GM18870 (cell line): ENCODE data around the gene TUBGCP3.

Experiments used
- ATAC-seq: cut with Tn5 transposase; IDR thresholded peaks from one replicate; pipeline ENCODE4 v1.9.1; 2021; ENCODE audit warnings: moderate library complexity; ENCODE audit not compliant: unreplicated experiment

Gene TUBGCP3

DNA sequence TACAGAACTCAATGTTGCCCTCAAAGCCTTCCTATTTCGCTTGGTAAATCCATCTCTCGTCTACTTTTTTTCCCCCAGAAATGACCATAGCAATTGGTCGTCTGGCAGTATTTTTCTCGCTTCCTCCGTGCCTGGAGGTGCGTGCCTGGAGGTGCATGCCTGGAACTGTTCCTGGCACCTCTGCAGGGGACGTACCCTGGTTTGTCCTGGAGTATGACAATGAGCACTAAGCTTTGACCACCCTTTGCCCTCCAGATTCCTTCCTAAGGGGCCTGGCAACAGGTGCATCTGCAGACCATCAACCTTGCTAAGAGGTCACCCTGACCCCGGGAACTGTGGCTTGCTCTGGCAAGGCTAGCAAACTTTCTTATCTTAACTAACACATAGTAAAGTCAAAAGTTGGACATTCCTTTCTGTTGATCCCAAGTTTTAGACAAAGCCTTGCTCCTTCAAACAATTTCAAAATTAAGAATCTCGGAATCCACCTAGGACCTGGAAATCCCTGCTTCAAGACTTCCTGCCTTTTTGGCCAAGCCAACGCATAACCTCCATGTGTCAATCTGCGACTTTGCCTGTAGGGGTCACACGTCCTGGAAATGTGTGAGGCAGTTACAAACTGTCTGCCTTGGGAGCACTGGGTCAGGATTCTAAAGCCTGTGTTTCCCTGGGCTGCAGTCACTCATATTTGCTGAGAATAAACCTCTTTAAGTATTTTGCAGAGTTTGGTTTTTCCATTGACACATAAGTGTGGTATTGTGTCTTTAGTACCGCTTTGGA lies 28.8 kb upstream of the TUBGCP3 start:
- ATAC-seq, result peak; percentile 61

GRCh38 chr13:112615391-112615790 lies 27.4 kb upstream of the TUBGCP3 start:
- ATAC-seq, result no peak

DNA sequence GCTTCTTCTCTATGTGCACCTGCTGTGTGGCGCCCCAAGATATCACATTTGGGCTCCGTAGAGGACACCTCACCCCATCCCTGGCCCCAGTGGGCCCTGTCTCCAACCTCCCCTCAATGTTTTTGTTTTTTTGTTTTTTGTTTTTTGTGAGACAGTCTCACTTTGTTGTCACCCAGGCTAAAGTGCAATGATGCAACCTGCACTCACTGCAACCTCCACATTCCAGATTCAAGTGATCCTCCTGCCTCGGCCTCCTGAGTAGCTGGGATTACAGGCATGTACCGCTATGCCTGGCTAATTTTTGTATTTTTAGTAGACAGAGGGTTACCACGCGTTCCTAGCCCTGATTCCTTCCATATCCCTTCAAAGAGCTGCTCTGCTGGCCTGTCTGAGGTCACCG lies 26.9 kb upstream of the TUBGCP3 start:
- ATAC-seq, result no peak

DNA sequence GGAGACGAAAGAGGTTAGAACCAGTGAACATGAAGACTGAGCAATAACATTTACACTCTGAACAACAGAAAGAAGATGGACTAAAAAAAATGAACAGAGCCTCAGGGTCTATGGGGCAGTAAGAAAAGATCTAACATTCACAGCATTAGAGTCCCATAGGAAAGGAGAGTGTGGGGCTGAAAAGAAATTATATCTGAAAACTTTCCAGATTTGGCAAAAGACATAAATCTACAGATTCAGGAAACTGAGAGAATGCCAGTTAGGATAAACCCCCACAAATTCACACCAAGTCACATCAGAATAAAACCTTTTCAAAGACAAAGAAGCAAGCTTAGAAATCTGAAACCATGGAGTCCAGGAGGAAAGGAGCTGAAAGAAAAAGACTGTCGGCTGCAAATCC lies 20.3 kb upstream of the TUBGCP3 start:
- no peak for ATAC-seq

GRCh38 chr13:112606109-112607001 lies 18.4 kb upstream of the TUBGCP3 start:
- ATAC-seq, result peak; percentile 76

- no peak for ATAC-seq
Measured at GRCh38 chr13:112605531-112605990, 17.6 kb upstream of the TUBGCP3 start.

GRCh38 chr13:112603641-112604225 lies 15.8 kb upstream of the TUBGCP3 start:
- no peak for ATAC-seq

DNA sequence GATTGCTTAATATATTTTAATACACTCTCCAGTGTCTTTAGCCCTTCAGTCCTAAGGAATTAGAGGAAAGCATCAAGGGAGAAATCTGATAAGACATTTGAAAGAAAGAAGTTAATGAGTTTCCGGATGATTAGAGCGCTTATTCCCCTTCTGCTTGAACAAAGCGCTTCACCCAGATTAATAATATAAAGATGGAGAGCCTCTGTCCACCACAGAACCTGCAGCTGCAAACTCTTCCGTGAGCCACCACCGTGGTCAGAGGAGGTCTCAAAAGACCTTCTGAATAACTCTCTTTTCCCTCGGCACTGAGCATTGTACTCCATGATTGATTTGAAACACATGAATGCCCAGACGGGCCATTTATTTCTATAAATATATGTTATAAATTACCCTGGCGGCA lies 14.2 kb upstream of the TUBGCP3 start:
- ATAC-seq, result no peak

DNA sequence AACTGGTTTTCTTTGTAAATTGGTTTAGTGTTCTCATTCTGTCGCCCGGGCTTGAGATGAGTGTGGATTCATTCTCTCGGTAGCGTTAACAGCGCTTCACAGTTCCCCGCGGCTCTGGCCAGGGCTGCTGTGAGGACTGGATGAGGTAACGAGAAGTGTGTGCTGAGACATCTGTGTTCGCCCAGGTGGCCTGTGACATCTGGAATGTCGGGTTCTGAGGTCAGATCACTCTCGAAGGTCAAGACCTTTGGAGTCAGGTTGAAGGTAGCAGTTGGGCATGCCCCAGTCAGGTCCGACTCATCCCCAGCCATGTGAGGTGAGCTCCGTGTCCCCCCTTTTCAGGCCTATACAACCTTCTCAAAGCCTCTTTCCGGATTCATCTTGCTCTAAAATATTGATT lies 13.4 kb upstream of the TUBGCP3 start:
- no peak for ATAC-seq

- ATAC-seq, result no peak
Measured at GRCh38 chr13:112596235-112596634, 8.3 kb upstream of the TUBGCP3 start.

DNA sequence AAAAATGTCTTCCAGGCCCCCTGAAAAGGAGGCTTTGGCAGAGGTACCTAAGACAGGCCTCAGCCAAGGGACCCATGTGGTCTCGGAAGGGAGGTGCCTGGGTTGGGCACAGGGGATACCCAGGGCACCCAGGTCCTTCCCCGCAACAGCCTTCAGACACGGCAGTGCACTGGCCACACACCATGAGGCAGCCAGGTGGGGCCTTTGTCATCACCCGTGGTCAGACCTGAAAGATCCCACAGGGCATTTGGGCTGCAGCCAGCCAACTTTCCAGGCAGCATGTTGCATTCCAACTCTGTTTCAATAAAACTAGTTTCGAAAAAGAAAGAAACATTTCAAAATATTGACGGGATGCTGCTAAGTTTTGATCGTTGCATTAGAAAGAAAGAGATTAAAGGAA lies 4.7 kb upstream of the TUBGCP3 start:
- ATAC-seq, result no peak

GRCh38 chr13:112592181-112592580 lies 4.2 kb upstream of the TUBGCP3 start:
- ATAC-seq, result no peak

- ATAC-seq, result no peak
Measured at GRCh38 chr13:112588490-112589297, 741 bp upstream of the TUBGCP3 start.

GRCh38 chr13:112587212-112587763 lies 665 bp downstream of the TUBGCP3 start:
- peak; percentile 38 for ATAC-seq

DNA sequence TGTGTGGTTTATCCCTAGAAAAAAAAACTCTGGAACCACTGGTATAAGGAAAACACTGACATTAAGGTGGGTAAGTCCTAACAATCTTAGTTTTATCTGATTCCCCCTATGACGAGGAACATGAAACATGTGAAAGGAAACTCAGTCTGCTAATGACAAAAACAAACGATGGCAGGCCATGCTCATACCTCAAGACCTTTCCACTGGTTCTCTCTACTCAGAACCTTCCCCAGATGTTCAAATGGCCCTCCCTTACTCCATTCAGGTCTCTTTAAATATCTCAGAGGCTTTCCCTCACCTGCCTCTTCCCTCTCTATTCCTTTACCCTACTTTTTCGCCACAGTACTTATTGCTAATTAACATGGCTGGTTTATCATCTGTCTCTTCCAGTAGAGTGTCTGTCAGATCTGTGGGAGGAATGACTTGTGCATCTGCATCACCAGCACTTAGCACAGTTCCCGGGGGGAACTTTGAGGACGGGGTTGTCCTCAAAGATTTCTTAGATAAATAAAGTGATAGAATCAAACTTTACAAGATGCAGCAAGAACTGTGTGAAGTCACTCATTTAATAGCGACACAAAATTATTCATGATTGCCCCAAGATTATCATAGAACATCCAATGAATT lies 1.5 kb downstream of the TUBGCP3 start:
- ATAC-seq, result no peak

DNA sequence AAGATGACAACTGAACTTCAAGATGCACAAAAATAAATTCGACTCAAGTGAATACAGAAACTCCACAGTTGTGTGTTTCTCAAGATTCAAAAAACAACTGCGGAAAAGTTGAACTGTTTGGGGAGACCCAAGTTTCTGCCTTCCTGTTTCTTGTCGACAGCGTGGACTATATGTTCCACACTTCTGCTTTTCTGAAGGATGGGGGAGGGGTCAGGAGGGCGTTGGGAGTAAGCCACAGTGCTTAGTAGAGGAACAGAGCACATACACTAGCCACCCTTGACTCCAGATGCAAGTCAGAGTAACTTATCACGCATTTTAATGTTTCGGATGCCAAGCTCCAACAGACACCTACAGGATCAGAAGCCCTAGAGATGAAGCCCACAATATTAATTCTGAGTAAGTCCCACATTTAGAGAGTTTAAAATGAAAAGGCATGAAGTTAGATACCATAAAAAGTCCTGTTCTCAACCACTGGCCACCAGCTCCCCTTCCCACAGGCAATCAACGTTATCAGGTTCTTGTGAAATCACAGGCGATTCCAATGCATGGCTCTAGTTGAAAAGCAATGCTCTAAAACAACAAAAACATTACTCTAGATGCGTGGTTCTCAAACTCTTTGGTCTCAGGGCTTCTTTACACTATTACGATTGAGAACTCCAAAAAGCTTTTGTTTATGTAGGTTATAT lies 4.2 kb downstream of the TUBGCP3 start:
- ATAC-seq, result peak; percentile 42

DNA sequence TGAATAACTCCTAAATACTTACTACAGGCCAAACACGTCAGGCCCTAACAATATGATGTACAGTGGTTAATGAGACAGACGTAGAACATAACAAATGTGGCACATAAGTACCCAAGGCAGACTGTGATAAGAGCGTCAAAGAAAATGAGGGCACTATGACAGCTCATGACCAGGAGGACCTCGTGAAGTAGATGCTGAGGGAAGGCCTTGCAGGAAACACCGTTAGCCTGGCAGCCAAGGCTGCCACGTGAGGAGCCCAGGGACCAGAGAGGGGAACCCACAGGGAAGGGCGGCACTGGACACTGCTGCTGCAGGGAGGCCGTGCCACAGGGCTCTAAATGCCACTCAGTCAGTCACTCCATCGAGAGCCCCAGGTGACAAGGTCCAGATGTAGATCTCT lies 5.7 kb downstream of the TUBGCP3 start:
- ATAC-seq, result no peak

DNA sequence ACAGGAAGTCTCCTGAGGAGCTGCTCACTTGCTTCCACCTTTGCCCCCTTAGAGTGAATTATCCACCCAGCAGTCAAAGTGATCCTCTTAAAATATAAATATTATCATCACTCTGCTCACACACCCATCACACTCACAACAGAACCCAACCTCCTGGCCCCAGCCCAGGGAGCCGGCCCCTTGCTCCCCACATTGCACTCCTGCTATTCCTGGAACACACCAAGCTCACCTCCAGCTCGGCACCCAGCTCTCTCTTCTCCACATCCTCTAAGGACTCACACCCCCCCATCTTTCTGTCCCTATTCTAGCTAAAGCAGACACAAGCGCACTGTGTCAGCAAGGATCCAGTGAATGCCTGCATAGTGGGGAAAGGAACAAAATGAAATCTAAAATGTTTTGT lies 7.0 kb downstream of the TUBGCP3 start:
- ATAC-seq, result no peak

DNA sequence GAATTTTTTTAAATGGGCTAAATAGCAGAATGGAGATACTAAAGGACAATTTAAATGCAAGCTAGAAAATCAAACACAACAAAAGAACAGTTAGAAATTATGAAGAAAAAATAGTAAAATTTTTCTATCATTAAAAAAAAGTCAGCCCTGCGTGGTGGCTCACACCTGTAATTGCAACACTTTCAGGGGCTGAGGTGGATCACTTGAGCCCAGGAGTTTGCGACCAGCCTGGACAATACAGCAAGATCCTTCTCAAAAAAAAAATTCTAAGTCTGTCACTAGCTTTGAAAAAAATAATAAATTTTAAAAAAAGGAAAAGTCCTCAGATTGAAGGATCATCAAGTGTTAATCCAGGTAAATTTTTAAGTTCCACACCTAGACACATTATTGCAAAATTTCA lies 7.7 kb downstream of the TUBGCP3 start:
- ATAC-seq, result no peak
